HG03565 (cell line): ENCODE measurements around the gene MAST4.
A peak's percentile ranks its signal among the peaks of the same experiment; 100 is the strongest.

Source experiments
- ATAC-seq: cut with Tn5 transposase; IDR thresholded peaks from one replicate; pipeline ENCODE4 v1.9.1; 2021; ENCODE audit warnings: mild to moderate bottlenecking, moderate library complexity; ENCODE audit not compliant: unreplicated experiment

Gene MAST4

GRCh38 chr5:66985417-66985816 lies 389.2 kb downstream of the MAST4 start:
- ATAC-seq, result no peak

- no peak for ATAC-seq
Measured at GRCh38 chr5:66986009-66986408, 389.8 kb downstream of the MAST4 start.

GRCh38 chr5:66986534-66986933 lies 390.3 kb downstream of the MAST4 start:
- no peak for ATAC-seq

- no peak for ATAC-seq
Measured at GRCh38 chr5:66987126-66987525, 390.9 kb downstream of the MAST4 start.

GRCh38 chr5:66987540-66987939 lies 391.3 kb downstream of the MAST4 start:
- ATAC-seq, result no peak

GRCh38 chr5:66987949-66988838 lies 392.0 kb downstream of the MAST4 start:
- ATAC-seq, result peak; percentile 68

GRCh38 chr5:66989286-66989685 lies 393.1 kb downstream of the MAST4 start:
- ATAC-seq, result no peak

GRCh38 chr5:66989781-66990180 lies 393.6 kb downstream of the MAST4 start:
- no peak for ATAC-seq

GRCh38 chr5:66991746-66992145 lies 395.6 kb downstream of the MAST4 start:
- ATAC-seq, result no peak

- no peak for ATAC-seq
Measured at GRCh38 chr5:66992547-66992946, 396.4 kb downstream of the MAST4 start.

- no peak for ATAC-seq
Measured at GRCh38 chr5:66993448-66993847, 397.3 kb downstream of the MAST4 start.

GRCh38 chr5:66993882-66994281 lies 397.7 kb downstream of the MAST4 start:
- ATAC-seq, result no peak

- no peak for ATAC-seq
Measured at GRCh38 chr5:66994790-66995189, 398.6 kb downstream of the MAST4 start.

GRCh38 chr5:67000794-67001475 lies 404.7 kb downstream of the MAST4 start:
- ATAC-seq, result no peak

GRCh38 chr5:67002832-67003684 lies 406.9 kb downstream of the MAST4 start:
- ATAC-seq, result no peak

- ATAC-seq, result no peak
Measured at GRCh38 chr5:67003685-67003934, 407.4 kb downstream of the MAST4 start.

GRCh38 chr5:67003935-67004729 lies 407.9 kb downstream of the MAST4 start:
- ATAC-seq, result no peak

GRCh38 chr5:67004730-67005350 lies 408.6 kb downstream of the MAST4 start:
- no peak for ATAC-seq

- no peak for ATAC-seq
Measured at GRCh38 chr5:67005737-67006499, 409.7 kb downstream of the MAST4 start.

- no peak for ATAC-seq
Measured at GRCh38 chr5:67006500-67006848, 410.3 kb downstream of the MAST4 start.
